IMR-90 (cell line): Measurements from ENCODE around the gene RASSF3.

Experiments
- CTCF ChIP-seq: conservative IDR thresholded peaks from 2 replicates; pipeline ENCODE4 v1.5.1; 2012; ENCODE audit warnings: mild to moderate bottlenecking, low read depth, low read length, improper control_type of control experiment
- FOS ChIP-seq: fragments of 150-350 bp; IDR thresholded peaks from 2 replicates; pipeline ENCODE4 v1.6.1; 2016; ENCODE audit warnings: low read depth, low read length
- MAZ ChIP-seq: IDR thresholded peaks from 2 replicates; pipeline ENCODE4 v1.6.1; 2012; ENCODE audit warnings: low read depth, mild to moderate bottlenecking, low read length, improper control_type of control experiment, moderate library complexity, borderline replicate concordance
- MXI1 ChIP-seq: IDR thresholded peaks from 2 replicates; pipeline ENCODE4 v1.6.1; 2012; ENCODE audit warnings: low read depth, mild to moderate bottlenecking, low read length, moderate library complexity, borderline replicate concordance
- POLR2A ChIP-seq: IDR thresholded peaks from 2 replicates; pipeline ENCODE4 v1.6.1; 2012; ENCODE audit warnings: mild to moderate bottlenecking, low read depth, low read length
- RAD21 ChIP-seq: IDR thresholded peaks from 2 replicates; pipeline ENCODE4 v1.6.1; 2012; ENCODE audit warnings: low read length, improper control_type of control experiment
- USF2 ChIP-seq: fragments of 150-350 bp; IDR thresholded peaks from 2 replicates; pipeline ENCODE4 v1.6.1; 2017; ENCODE audit warnings: mild to moderate bottlenecking, antibody characterized with exemption, low read length, low read depth

- TF ChIP-seq RAD21 (no peak), CTCF (no peak), MXI1 (no peak), FOS (no peak), MAZ (no peak), POLR2A (no peak), USF2 (no peak)
Observed at GRCh38 chr12:64735442-64735841, 125.1 kb downstream of the RASSF3 start.
